IPS DF 6.9 (cell line): ENCODE data around the gene CIART.

ENCODE experiments used
- DNase-seq: peaks from one replicate; pipeline ENCODE4 v3.0.0-alpha.2; 2013; ENCODE audit warnings: low read depth, low spot score
- H3K27ac ChIP-seq: one replicate; pipeline ENCODE4 v1.5.1; 2013; ENCODE audit warnings: low read length, control low read depth
- H3K27me3 ChIP-seq: 2 replicates; pipeline ENCODE4 v1.6.1; 2013; ENCODE audit warnings: mild to moderate bottlenecking, low read length; ENCODE audit not compliant: control insufficient read depth, insufficient read depth
- H3K36me3 ChIP-seq: 2 replicates; pipeline ENCODE4 v1.6.1; 2013; ENCODE audit warnings: low read length; ENCODE audit not compliant: control insufficient read depth, insufficient read depth
- H3K4me1 ChIP-seq: 2 replicates; pipeline ENCODE4 v1.6.1; 2013; ENCODE audit warnings: low read length; ENCODE audit not compliant: control insufficient read depth, insufficient read depth
- H3K4me3 ChIP-seq: 2 replicates; pipeline ENCODE4 v1.5.1; 2013; ENCODE audit warnings: mild to moderate bottlenecking, low read length
- H3K9me3 ChIP-seq: 2 replicates; pipeline ENCODE4 v1.6.1; 2013; ENCODE audit warnings: low read length, inconsistent platforms; ENCODE audit not compliant: control insufficient read depth, insufficient read depth
- WGBS: extraction: QIAGEN DNeasy Blood & Tissue Kit; methylation state at CpG from one replicate; pipeline ENCODE4 v1.1.7; 2013; ENCODE audit warnings: mixed read lengths, missing lambda C conversion rate; ENCODE audit not compliant: insufficient read length, insufficient coverage; 5-methylcytosine and 5-hydroxymethylcytosine counted together

The CIART gene

GRCh38 chr1:150237746-150238145, 44.6 kb upstream of the CIART start:
- H3K4me3 ChIP-seq, result no peak overlapping the region
- no peaks in the 10 kb centered on the region for H3K36me3 ChIP-seq
- H3K27ac ChIP-seq, result no peak overlapping the region
- no peaks in the 10 kb centered on the region for H3K9me3 ChIP-seq
- H3K4me1 ChIP-seq, result no peaks in the 10 kb centered on the region
- no CpG with 5 or more reads among the region's 21 CpGs for WGBS
- DNase-seq, result no peak
- H3K27me3 ChIP-seq, result no peaks in the 10 kb centered on the region

DNA sequence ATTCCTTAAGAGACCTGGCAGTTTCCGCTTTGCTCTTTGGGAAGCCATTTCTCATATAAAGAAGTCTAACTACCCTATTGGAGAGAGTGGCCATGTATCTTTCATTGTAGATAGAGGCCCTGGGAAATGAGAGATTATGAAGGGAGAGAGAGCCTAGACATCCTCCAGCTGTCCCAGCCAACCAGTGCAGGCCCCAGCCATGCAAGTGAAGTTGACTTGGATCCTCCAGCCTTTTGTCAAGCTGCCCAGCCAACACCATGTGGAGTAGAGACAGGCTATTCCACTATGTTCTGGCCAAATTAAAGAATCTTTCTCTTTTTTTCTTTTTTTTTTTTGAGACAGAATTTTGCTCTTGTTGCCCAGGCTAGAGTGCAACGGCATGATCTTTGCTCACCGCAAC, 39.4 kb upstream of the CIART start:
- H3K4me3 ChIP-seq, result no peak overlapping the region
- no peak overlapping the region for H3K27ac ChIP-seq
- no peaks in the 10 kb centered on the region for H3K9me3 ChIP-seq
- no peaks in the 10 kb centered on the region for H3K27me3 ChIP-seq
- no peaks in the 10 kb centered on the region for H3K4me1 ChIP-seq
- no peak for DNase-seq
- H3K36me3 ChIP-seq, result no peaks in the 10 kb centered on the region
- no CpG with 5 or more reads among the region's 3 CpGs for WGBS

DNA sequence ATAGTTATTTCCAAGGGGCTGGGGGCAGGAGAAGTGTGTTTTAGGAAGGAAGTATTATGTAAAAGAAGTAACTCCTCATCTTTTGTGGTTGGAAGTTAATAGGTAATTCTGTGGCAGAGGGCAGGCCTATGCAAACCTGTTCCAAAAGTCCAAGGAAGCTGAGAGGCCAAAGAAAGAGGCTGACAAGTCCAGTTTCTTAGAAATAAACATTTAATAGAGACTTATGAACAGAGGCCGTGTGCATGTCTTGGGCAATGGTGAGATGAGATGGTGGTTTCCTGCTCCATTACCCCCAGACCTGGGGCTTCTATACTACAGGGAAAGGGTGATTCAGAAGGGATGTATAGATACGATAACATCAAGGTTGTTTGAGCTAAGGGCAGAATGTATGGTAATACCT, 32.4 kb upstream of the CIART start:
- Histone ChIP-seq H3K9me3 (no peaks in the 10 kb centered on the region), H3K27me3 (no peaks in the 10 kb centered on the region), H3K4me3 (no peak overlapping the region), H3K36me3 (no peaks in the 10 kb centered on the region), H3K27ac (no peak overlapping the region), H3K4me1 (no peaks in the 10 kb centered on the region)
- WGBS, result no CpG with 5 or more reads among the region's 2 CpGs
- DNase-seq, result no peak

DNA sequence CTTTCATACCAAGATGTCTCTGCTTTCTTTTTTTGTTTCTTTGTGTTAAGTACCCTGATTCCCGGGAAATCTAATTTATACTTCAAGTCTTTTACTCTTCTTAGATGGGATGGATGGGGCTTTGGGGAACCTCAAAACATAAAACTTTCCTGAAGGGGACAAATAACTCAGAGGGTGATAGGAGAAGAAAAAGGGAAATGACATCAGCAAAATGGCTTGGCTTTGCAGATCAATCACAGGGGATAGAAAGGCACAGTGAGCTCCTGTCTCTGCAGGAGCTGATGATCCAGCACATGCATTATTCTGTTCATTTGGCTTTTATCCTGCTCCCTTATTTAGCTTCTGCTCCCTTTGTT, 26.2 kb upstream of the CIART start:
- Histone ChIP-seq H3K27ac (peak overlapping the region; percentile 8), H3K4me1 (peaks cover 4% of the 10 kb centered on the region; the same call in 1 of the 2 replicates), H3K36me3 (peaks cover under 1% of the 10 kb centered on the region; the same call in 1 of the 2 replicates), H3K4me3 (no peak overlapping the region; the same call in 1 of the 2 replicates), H3K9me3 (no peaks in the 10 kb centered on the region), H3K27me3 (no peaks in the 10 kb centered on the region)
- no CpG with 5 or more reads among the region's 1 CpG for WGBS
- DNase-seq, result no peak

- H3K27me3 ChIP-seq, result no peaks in the 10 kb centered on the region
- DNase-seq, result no peak
- peak overlapping the region; percentile 8 for H3K27ac ChIP-seq
- peaks cover 6% of the 10 kb centered on the region; the same call in 1 of the 2 replicates for H3K36me3 ChIP-seq
- H3K4me1 ChIP-seq, result peaks cover 4% of the 10 kb centered on the region; the same call in 1 of the 2 replicates
- H3K4me3 ChIP-seq, result peak overlapping the region; percentile 45; the same call in 1 of the 2 replicates
- no peaks in the 10 kb centered on the region for H3K9me3 ChIP-seq
- WGBS, result no CpG with 5 or more reads among the region's 14 CpGs
Measured at GRCh38 chr1:150256554-150257341, 25.6 kb upstream of the CIART start.

DNA sequence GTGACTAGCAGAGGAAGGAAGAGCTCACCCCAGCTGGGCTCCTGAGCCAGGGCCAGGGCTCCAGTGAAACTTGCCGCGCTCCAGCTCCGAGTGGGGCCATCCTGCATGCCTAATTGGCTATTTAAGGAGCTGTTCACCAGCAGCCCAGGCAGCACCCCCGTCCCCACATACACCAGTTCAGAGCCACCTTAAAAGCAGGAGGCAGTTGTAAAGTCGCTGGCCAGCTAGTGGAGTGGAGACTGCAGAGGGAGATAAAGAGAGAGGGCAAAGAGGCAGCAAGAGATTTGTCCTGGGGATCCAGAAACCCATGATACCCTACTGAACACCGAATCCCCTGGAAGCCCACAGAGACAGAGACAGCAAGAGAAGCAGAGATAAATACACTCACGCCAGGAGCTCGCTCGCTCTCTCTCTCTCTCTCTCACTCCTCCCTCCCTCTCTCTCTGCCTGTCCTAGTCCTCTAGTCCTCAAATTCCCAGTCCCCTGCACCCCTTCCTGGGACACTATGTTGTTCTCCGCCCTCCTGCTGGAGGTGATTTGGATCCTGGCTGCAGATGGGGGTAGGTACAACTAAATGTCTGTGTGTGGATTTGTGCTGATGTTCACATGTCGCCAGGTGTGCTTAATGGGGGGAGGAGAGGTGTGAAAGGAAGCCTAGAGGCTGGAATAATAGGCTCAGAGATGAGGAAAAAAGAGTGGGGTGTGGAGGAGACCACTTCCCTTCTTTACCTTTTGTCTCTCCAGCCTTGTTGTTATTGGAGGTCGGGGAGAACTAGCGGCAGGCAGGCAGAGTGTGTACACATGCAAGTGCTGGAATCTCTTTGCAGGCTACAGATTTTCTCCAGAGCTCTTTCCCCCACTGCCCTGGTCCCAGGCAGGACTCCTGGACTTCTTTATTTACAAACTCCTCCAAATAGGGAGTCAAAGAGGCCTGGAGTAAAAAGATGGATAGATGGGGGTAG, 24.4 kb upstream of the CIART start, which contains the start of gene CA14:
Gene CA14 (plus strand): TSS at position 151 of the 962 bp plus-strand sequence. CDS start 355 bp downstream, at position 506.
- no peak for DNase-seq
- H3K27me3 ChIP-seq, result no peaks in the 10 kb centered on the region
- WGBS, result no CpG with 5 or more reads among the region's 13 CpGs
- peak within 1 kb of the TSS; percentile 8 for H3K27ac ChIP-seq
- H3K4me1 ChIP-seq, result peaks cover 4% of the 10 kb centered on the region; the same call in 1 of the 2 replicates
- H3K36me3 ChIP-seq, result peaks cover 11% of the 10 kb centered on the region; the same call in 1 of the 2 replicates
- no peaks in the 10 kb centered on the region for H3K9me3 ChIP-seq
- peak within 1 kb of the TSS; percentile 45; the same call in 1 of the 2 replicates for H3K4me3 ChIP-seq

DNA sequence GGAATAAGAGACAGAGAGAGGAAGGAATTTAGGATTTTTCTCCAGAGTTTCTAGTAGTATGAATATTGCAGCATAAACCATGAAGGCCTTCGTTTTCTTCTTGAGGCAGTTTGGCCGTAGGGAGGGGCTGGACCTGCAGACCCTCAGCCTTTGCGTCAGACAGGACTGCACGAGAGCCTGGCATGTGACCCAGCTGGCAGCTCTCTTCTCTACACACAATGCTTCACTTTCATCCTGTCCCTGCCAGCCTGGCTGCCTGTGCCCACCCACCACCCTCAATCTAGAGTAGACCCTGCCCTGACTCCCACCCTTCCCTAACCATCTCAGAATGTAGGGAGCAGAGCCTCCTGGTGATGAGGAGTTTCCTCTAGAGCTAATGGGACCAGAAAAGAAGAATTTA, 23.1 kb upstream of the CIART start:
- Histone ChIP-seq H3K9me3 (no peaks in the 10 kb centered on the region), H3K27ac (peak overlapping the region; percentile 53), H3K4me1 (peaks cover 4% of the 10 kb centered on the region; the same call in 1 of the 2 replicates), H3K27me3 (no peaks in the 10 kb centered on the region), H3K4me3 (peak overlapping the region; percentile 45; the same call in 1 of the 2 replicates), H3K36me3 (peaks cover 14% of the 10 kb centered on the region; the same call in 1 of the 2 replicates)
- whole genome bisulfite sequencing, result no CpG with 5 or more reads among the region's 4 CpGs
- no peak for DNase-seq

DNA sequence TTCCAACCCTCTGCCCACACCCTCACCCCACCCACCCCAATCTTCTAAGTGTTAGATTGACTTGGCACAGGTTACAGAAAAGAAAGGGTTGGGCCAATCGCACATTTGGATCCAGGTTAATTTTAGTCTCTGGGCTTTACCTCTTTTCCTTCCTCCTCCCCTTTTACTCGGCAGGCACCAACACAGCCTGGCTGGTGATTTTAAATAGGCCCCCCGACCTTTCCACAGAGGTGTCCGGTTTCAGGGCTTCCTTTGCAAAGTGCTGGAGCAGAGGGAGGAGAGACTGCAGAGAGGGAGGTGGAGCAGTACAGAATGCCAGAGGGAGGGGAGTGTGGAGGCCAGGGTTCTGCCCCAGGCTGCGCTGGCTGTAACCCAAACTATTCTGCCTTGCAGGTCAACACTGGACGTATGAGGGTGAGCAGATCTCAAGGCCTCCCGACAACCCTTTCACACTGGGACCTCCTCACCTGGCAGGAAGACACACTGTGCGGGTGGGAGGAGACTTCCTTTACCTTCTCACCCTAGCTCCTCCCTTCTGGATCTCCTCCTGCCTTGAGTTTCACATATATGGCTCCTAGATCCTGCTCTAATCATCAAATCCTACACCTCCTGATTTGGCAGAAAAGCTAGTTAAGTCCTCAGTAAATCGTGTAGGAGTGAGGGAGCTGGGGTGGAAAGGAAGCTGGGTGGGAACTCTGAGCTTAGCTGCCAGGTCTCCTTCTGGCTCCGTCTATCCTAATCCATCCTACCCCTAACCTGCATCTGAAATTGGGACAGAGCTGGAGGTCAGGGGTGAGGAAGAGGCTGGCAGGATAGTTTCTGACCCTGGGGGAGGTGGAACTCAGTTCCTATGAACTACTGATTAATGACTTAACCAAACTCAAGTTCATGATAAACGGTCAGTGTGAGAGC, 22.3 kb upstream of the CIART start:
- Histone ChIP-seq H3K9me3 (no peaks in the 10 kb centered on the region), H3K27me3 (no peaks in the 10 kb centered on the region), H3K36me3 (peaks cover 18% of the 10 kb centered on the region; the same call in 1 of the 2 replicates), H3K27ac (peak overlapping the region; percentile 74), H3K4me1 (peaks cover 4% of the 10 kb centered on the region; the same call in 1 of the 2 replicates), H3K4me3 (peak overlapping the region; percentile 45; the same call in 1 of the 2 replicates)
- no CpG with 5 or more reads among the region's 11 CpGs for WGBS
- peak; percentile 64 for DNase-seq

DNA sequence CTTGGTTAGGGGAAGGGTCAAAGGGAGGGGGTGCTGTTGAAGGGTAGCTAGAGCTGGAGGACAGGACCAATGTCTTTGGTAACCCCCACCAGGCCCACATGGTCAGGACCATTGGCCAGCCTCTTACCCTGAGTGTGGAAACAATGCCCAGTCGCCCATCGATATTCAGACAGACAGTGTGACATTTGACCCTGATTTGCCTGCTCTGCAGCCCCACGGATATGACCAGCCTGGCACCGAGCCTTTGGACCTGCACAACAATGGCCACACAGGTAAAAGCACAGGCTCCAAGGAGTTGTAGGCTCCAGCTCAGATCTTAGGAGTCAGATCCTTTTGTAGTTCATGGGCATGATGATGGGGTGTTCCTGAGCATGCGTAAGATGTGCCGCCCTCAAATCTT, 21.0 kb upstream of the CIART start:
- Histone ChIP-seq H3K4me3 (no peak overlapping the region), H3K27ac (no peak overlapping the region), H3K27me3 (no peaks in the 10 kb centered on the region), H3K36me3 (peaks cover 25% of the 10 kb centered on the region), H3K4me1 (peaks cover 3% of the 10 kb centered on the region; the same call in 1 of the 2 replicates), H3K9me3 (no peaks in the 10 kb centered on the region)
- DNase-seq, result no peak
- WGBS, result no CpG with 5 or more reads among the region's 6 CpGs
